Stomach (tissue), 9 donors: Measurements from ENCODE around the gene SUPT3H. TPM values are rescaled to one million over a fixed set of nuclear protein-coding genes. Genes with fewer than 3 reads are reported as not detected.

Source experiments
- DNase-seq, 2 donors: peaks; one replicate each; pipeline versions ENCODE4 v3.0.0 to v3.0.0-alpha.2; 2013 to 2019
- H3K27ac ChIP-seq, 5 donors: fragments of 200-600 bp in 4 of 5; sonication (generic) in 4 of 5; one replicate each; pipeline ENCODE4 v1.5.1; 2013 to 2019; ENCODE audit warnings: mild to moderate bottlenecking in 1 of 5, moderate library complexity in 1 of 5
- H3K27me3 ChIP-seq, 3 donors: fragments of 200-600 bp; sonication (generic); one replicate each; pipeline ENCODE4 v1.5.1; 2017 to 2019; ENCODE audit warnings: mixed run types in 1 of 3
- H3K36me3 ChIP-seq, 4 donors: fragments of 200-600 bp; sonication (generic); 1 replicate in 3 of 4; 2 replicates in 1 of 4; pipeline ENCODE4 v1.5.1; 2016 to 2019
- H3K4me1 ChIP-seq, 4 donors: fragments of 200-600 bp; sonication (generic); one replicate each; pipeline ENCODE4 v1.5.1; 2016 to 2019
- H3K4me3 ChIP-seq, 4 donors: fragments of 200-600 bp; sonication (generic) in 3 of 4; one replicate each; pipeline ENCODE4 v1.5.1; 2016 to 2019; ENCODE audit warnings: mild to moderate bottlenecking in 1 of 4
- H3K9me3 ChIP-seq, 4 donors: fragments of 200-600 bp; sonication (generic); one replicate each; pipeline ENCODE4 v1.5.1; 2016 to 2019
- CTCF ChIP-seq, 7 experiments: fragments of 450-650 bp in 4 of 7; fragments of 200-600 bp in 3 of 7; sonication (generic) in 3 of 7; IDR thresholded peaks; one replicate each; pipeline ENCODE4 v1.5.1; 2016 to 2019; ENCODE audit warnings: antibody characterized with exemption in 7 of 7, control low read depth in 2 of 7, mild to moderate bottlenecking in 1 of 7
- EP300 ChIP-seq: sonication (generic); formaldehyde crosslinking; IDR thresholded peaks from one replicate; pipeline ENCODE4 v1.6.1; 2017; ENCODE audit warnings: antibody characterized with exemption
- POLR2A ChIP-seq, 4 donors: fragments of 450-650 bp; IDR thresholded peaks; one replicate each; pipeline ENCODE4 v1.6.1; 2016; ENCODE audit warnings: antibody characterized with exemption in 4 of 4, control low read depth in 2 of 4, mild to moderate bottlenecking in 1 of 4, moderate library complexity in 1 of 4
- POLR2AphosphoS5 ChIP-seq, 3 donors: sonication (generic); formaldehyde crosslinking; IDR thresholded peaks; one replicate each; pipeline ENCODE4 v1.6.1; 2016; ENCODE audit warnings: antibody characterized with exemption in 3 of 3
- WGBS, 5 donors: extraction: QIAGEN DNeasy Blood & Tissue Kit in 3 of 5; methylation state at CpG; one replicate each; pipeline versions ENCODE4 v1.1.5 to v1.1.7; 2013 to 2018; 5-methylcytosine and 5-hydroxymethylcytosine counted together
- intact Hi-C: fragments of 100-400 bp; cut with DNase I; formaldehyde crosslinking; loops from one replicate; pipeline ENCODE4 v1.15.1; 2023; ENCODE audit warnings: low total_unique reads
- polyA plus RNA-seq, 3 donors: library from polyadenylated mRNA; stranded (reverse); fragments of 200-250 nt; gene quantifications; one replicate each; pipeline ENCODE4 v1.2.3, GENCODE V29; 2013
- total RNA-seq, 5 donors: library from RNA; depleted of rRNA; stranded (reverse); fragments of >200 nt; gene quantifications; one replicate each; pipeline versions ENCODE4 v1.1.0 to v1.2.3, GENCODE V29; 2014 to 2016
- donor health status: healthy with polysubstance abuse.
- donor health status: Bipolar disorder and iron deficiency.
- donor health status: healthy.

SUPT3H gene
- total and polyA plus RNA-seq, 8 donors, result 0.29 to 16.2 (median 4.0) TPM; not detected in 1

- intact Hi-C loops, result no loop called here
- DNase-seq, result no peak
- Histone ChIP-seq H3K27me3 (no peaks in the 10 kb centered on the region), H3K4me1 (no peaks in the 10 kb centered on the region), H3K36me3 (no peaks in the 10 kb centered on the region), H3K27ac (no peak overlapping the region), H3K9me3 (no peaks in the 10 kb centered on the region), H3K4me3 (no peak overlapping the region)
- no peak for TF ChIP-seq CTCF (IDR thresholded peaks at IDR 0.05)
- TF ChIP-seq EP300, result no peak
- TF ChIP-seq POLR2AphosphoS5 (IDR thresholded peaks at IDR 0.05), result no peak
- no peak for TF ChIP-seq POLR2A (IDR thresholded peaks at IDR 0.05)
- WGBS, 5 donors, result 95 to 98% (median 96%) methylated on average over 3 of the region's 3 CpGs
Observed at GRCh38 chr6:44820759-44821158, 557.0 kb downstream of the SUPT3H start.

GRCh38 chr6:44820321-44820720, 557.4 kb downstream of the SUPT3H start:
- TF ChIP-seq EP300 (no peak), POLR2AphosphoS5 (IDR thresholded peaks at IDR 0.05) (no peak), POLR2A (IDR thresholded peaks at IDR 0.05) (no peak), CTCF (IDR thresholded peaks at IDR 0.05) (no peak)
- DNase-seq, result no peak
- Histone ChIP-seq H3K27me3 (no peaks in the 10 kb centered on the region), H3K4me3 (no peak overlapping the region), H3K9me3 (no peaks in the 10 kb centered on the region), H3K4me1 (no peaks in the 10 kb centered on the region), H3K27ac (no peak overlapping the region), H3K36me3 (no peaks in the 10 kb centered on the region)
- intact Hi-C loops, result no loop called here
- WGBS, 5 donors, result 86 to 94% (median 89%) methylated on average over 2 of the region's 2 CpGs

GRCh38 chr6:44811456-44811855, 566.3 kb downstream of the SUPT3H start:
- Histone ChIP-seq H3K9me3 (no peaks in the 10 kb centered on the region), H3K27ac (no peak overlapping the region), H3K4me3 (no peak overlapping the region), H3K4me1 (no peaks in the 10 kb centered on the region), H3K27me3 (no peaks in the 10 kb centered on the region), H3K36me3 (no peaks in the 10 kb centered on the region)
- intact Hi-C loops, result no loop called here
- DNase-seq, result no peak
- TF ChIP-seq POLR2A (IDR thresholded peaks at IDR 0.05) (no peak), CTCF (IDR thresholded peaks at IDR 0.05) (no peak), EP300 (no peak), POLR2AphosphoS5 (IDR thresholded peaks at IDR 0.05) (no peak)

- TF ChIP-seq POLR2AphosphoS5 (IDR thresholded peaks at IDR 0.05), result no peak
- no peak for TF ChIP-seq CTCF (IDR thresholded peaks at IDR 0.05)
- TF ChIP-seq EP300, result no peak
- no peak for TF ChIP-seq POLR2A (IDR thresholded peaks at IDR 0.05)
- WGBS, 5 donors, result 53 to 76% (median 74%) methylated on average over 2 of the region's 2 CpGs
- Histone ChIP-seq H3K36me3 (no peaks in the 10 kb centered on the region), H3K9me3 (no peaks in the 10 kb centered on the region), H3K4me3 (no peak overlapping the region), H3K27ac (no peak overlapping the region), H3K27me3 (no peaks in the 10 kb centered on the region), H3K4me1 (no peaks in the 10 kb centered on the region)
- intact Hi-C loops, result no loop called here
- no peak for DNase-seq
Observed at GRCh38 chr6:44809258-44809657, 568.5 kb downstream of the SUPT3H start.
